ENCODE data around the gene DAGLA. TPM values are rescaled to one million over a fixed set of nuclear protein-coding genes. Genes with fewer than 3 reads are reported as not detected.

The DAGLA gene
- total RNA-seq, 1 experiment from 2014 or later = 3.1 TPM

DNA sequence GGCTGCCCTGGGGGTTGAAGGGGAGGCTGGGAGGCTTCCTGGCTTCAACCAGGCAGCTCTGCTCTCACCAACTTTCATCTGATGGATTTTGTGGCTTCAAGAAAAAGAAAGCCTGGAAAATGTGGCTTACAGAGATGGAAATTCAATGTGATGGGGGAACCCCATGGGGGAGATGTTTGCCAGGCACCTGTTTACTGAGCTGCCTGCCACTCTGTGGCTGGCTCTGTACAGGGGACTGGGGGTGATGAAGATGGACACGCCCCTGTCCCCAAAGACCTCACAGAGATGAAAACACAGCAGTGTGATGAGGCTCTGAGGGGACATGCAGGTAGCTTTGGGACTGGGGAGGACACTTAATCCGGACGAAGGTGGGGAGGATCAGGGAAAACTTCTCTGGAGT is 102.1 kb downstream of the DAGLA start (continued):
- TF ChIP-seq, protein P1, sequence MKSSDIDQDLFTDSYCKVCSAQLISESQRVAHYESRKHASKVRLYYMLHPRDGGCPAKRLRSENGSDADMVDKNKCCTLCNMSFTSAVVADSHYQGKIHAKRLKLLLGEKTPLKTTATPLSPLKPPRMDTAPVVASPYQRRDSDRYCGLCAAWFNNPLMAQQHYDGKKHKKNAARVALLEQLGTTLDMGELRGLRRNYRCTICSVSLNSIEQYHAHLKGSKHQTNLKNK (CRISPR knock-in tag; IDR thresholded peaks at IDR 0.05) = no peak

- no peak for ATAC-seq
- DNase-seq (ENCODE audit: low spot score) = no peak
- CTCF ChIA-PET = interaction anchor here (1.4 kb wide), 2 partner anchors 9 to 35 kb away, joined by 3 to 9 read pairs; no protein-coding TSS in a partner anchor
- peaks cover 3% of the 10 kb centered on the region; the same call in 1 of the 2 replicates for H3K27me3 Mint-ChIP-seq (ENCODE audit: low read depth)
- H3K9me3 Mint-ChIP-seq = no peaks in the 10 kb centered on the region
- no peaks in the 10 kb centered on the region for H3K4me1 Mint-ChIP-seq
- peaks cover 22% of the 10 kb centered on the region for H3K36me3 Mint-ChIP-seq
- H3K4me3 Mint-ChIP-seq = no peak overlapping the region
- TF ChIP-seq TCF7 (CRISPR knock-in tag; IDR thresholded peaks at IDR 0.05; ENCODE audit: low read depth) = no peak
- no peak for TF ChIP-seq CREM (CRISPR knock-in tag; IDR thresholded peaks at IDR 0.05)
- TF ChIP-seq, protein P2, sequence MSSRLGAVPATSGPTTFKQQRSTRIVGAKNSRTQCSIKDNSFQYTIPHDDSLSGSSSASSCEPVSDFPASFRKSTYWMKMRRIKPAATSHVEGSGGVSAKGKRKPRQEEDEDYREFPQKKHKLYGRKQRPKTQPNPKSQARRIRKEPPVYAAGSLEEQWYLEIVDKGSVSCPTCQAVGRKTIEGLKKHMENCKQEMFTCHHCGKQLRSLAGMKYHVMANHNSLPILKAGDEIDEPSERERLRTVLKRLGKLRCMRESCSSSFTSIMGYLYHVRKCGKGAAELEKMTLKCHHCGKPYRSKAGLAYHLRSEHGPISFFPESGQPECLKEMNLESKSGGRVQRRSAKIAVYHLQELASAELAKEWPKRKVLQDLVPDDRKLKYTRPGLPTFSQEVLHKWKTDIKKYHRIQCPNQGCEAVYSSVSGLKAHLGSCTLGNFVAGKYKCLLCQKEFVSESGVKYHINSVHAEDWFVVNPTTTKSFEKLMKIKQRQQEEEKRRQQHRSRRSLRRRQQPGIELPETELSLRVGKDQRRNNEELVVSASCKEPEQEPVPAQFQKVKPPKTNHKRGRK (CRISPR knock-in tag; IDR thresholded peaks at IDR 0.05; ENCODE audit: borderline replicate concordance) = no peak
- TF ChIP-seq IRF2 (CRISPR knock-in tag; IDR thresholded peaks at IDR 0.05; ENCODE audit: borderline replicate concordance, low read depth) = no peak
- no peak for TF ChIP-seq GTF2I (CRISPR knock-in tag; conservative IDR thresholded peaks at IDR 0.05)
- H3K27ac Mint-ChIP-seq = no peak overlapping the region
- POLR2A ChIA-PET = no interaction called here
These were observed 102.7 kb downstream of the DAGLA start for GRCh38 chr11:61782841-61783240.

DNA sequence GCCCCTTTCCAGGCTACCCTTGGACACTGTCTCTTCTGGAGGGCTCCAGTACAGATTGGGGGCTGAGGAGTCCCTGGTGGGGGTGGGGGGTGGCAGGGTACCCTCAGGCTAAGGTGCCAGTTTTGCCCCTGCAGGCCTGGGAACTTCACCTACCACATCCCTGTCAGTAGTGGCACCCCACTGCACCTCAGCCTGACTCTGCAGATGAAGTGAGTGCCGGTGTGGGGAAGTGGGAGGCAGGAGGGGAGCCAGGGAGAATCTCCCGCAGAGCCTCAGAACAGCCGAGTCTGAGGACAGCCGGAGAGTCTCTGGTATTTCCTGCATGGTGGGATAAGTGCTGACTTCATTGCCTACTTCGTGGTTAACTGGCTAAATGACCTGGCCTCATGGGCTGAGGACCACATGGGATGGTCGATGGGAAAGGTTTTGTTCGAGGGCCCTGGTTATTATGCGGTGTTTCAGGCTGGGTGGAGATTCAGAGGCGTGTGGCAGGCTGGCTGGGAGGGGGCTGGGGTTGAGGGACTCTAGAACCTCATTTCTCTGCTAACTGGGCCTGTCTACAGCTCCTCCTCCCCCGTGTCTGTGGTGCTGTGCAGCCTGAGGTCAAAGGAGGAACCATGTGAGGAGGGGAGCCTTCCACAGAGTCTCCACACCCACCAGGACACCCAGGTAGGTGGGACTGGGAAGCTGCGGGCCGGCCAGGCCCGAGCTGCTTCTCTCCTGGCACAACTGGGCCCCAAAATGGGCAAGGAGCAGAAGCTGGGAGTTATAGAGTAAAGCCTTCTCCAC is 103.7 kb downstream of the DAGLA start:
- POLR2A ChIA-PET = interaction anchor here (0.6 to 1.3 kb wide), 2 partner anchors 9 to 31 kb away, joined by 3 read pairs; no protein-coding TSS in a partner anchor
- DNase-seq (ENCODE audit: low spot score) = no peak
- H3K4me3 Mint-ChIP-seq = no peak overlapping the region
- TF ChIP-seq, protein P3, sequence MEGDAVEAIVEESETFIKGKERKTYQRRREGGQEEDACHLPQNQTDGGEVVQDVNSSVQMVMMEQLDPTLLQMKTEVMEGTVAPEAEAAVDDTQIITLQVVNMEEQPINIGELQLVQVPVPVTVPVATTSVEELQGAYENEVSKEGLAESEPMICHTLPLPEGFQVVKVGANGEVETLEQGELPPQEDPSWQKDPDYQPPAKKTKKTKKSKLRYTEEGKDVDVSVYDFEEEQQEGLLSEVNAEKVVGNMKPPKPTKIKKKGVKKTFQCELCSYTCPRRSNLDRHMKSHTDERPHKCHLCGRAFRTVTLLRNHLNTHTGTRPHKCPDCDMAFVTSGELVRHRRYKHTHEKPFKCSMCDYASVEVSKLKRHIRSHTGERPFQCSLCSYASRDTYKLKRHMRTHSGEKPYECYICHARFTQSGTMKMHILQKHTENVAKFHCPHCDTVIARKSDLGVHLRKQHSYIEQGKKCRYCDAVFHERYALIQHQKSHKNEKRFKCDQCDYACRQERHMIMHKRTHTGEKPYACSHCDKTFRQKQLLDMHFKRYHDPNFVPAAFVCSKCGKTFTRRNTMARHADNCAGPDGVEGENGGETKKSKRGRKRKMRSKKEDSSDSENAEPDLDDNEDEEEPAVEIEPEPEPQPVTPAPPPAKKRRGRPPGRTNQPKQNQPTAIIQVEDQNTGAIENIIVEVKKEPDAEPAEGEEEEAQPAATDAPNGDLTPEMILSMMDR (IDR thresholded peaks at IDR 0.05) = no peak
- TF ChIP-seq ZNF219 (CRISPR knock-in tag; IDR thresholded peaks at IDR 0.05; ENCODE audit: borderline replicate concordance) (no peak), GRHL2 (CRISPR knock-in tag; IDR thresholded peaks at IDR 0.05; ENCODE audit: insufficient replicate concordance, severe bottlenecking) (no peak), ETV6 (CRISPR knock-in tag; IDR thresholded peaks at IDR 0.05) (no peak), NR2C2 (CRISPR knock-in tag; IDR thresholded peaks at IDR 0.05) (no peak), SMAD4 (CRISPR knock-in tag; IDR thresholded peaks at IDR 0.05) (no peak), ZBTB21 (CRISPR knock-in tag; IDR thresholded peaks at IDR 0.05; ENCODE audit: borderline replicate concordance) (no peak), IRF1 (CRISPR knock-in tag; IDR thresholded peaks at IDR 0.05) (no peak), RORB (CRISPR knock-in tag; IDR thresholded peaks at IDR 0.05) (no peak), FOXP1 (CRISPR knock-in tag; IDR thresholded peaks at IDR 0.05; ENCODE audit: borderline replicate concordance) (no peak), EMX1 (CRISPR knock-in tag; IDR thresholded peaks at IDR 0.05) (no peak), HMGA2 (CRISPR knock-in tag; IDR thresholded peaks at IDR 0.05) (no peak), FOXP4 (CRISPR knock-in tag; IDR thresholded peaks at IDR 0.05) (no peak), NFYB (CRISPR knock-in tag; conservative IDR thresholded peaks at IDR 0.05; ENCODE audit: low read depth) (no peak)
- TF ChIP-seq, protein P4, sequence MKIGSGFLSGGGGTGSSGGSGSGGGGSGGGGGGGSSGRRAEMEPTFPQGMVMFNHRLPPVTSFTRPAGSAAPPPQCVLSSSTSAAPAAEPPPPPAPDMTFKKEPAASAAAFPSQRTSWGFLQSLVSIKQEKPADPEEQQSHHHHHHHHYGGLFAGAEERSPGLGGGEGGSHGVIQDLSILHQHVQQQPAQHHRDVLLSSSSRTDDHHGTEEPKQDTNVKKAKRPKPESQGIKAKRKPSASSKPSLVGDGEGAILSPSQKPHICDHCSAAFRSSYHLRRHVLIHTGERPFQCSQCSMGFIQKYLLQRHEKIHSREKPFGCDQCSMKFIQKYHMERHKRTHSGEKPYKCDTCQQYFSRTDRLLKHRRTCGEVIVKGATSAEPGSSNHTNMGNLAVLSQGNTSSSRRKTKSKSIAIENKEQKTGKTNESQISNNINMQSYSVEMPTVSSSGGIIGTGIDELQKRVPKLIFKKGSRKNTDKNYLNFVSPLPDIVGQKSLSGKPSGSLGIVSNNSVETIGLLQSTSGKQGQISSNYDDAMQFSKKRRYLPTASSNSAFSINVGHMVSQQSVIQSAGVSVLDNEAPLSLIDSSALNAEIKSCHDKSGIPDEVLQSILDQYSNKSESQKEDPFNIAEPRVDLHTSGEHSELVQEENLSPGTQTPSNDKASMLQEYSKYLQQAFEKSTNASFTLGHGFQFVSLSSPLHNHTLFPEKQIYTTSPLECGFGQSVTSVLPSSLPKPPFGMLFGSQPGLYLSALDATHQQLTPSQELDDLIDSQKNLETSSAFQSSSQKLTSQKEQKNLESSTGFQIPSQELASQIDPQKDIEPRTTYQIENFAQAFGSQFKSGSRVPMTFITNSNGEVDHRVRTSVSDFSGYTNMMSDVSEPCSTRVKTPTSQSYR (CRISPR knock-in tag; IDR thresholded peaks at IDR 0.05) = no peak
- TF ChIP-seq, protein P2 (CRISPR knock-in tag; IDR thresholded peaks at IDR 0.05; ENCODE audit: borderline replicate concordance) = no peak

More for the DNA sequence above, 103.7 kb downstream of the DAGLA start:
- CTCF ChIA-PET = interaction anchor here (1.0 to 5.3 kb wide), 4 partner anchors 13 to 252 kb away, joined by 4 to 42 read pairs (median 8); no protein-coding TSS in a partner anchor
- no peaks in the 10 kb centered on the region for H3K9me3 Mint-ChIP-seq
- H3K4me1 Mint-ChIP-seq = no peaks in the 10 kb centered on the region
- no peak for ATAC-seq
- peaks cover 24% of the 10 kb centered on the region for H3K36me3 Mint-ChIP-seq
- H3K27me3 Mint-ChIP-seq (ENCODE audit: low read depth) = no peaks in the 10 kb centered on the region; the same call in 1 of the 2 replicates
- peak overlapping the region; percentile 9; the same call in 1 of the 2 replicates for H3K27ac Mint-ChIP-seq

Measured in WTC11 (cell line).